Endothelial cell of umbilical vein (primary cell): ENCODE results near the gene DYNC1H1.

ENCODE experiments used
- EZH2 ChIP-seq: IDR thresholded peaks from 2 replicates; pipeline ENCODE4 v1.6.1; 2012; ENCODE audit warnings: borderline replicate concordance, low read depth, mild to moderate bottlenecking, moderate library complexity, low read length, inconsistent platforms; ENCODE audit not compliant: severe bottlenecking
- POLR2A ChIP-seq: IDR thresholded peaks from 2 replicates; pipeline ENCODE4 v1.6.1; 2012; ENCODE audit warnings: low read depth, mild to moderate bottlenecking, control low read depth, low read length
- TF ChIP-seq, protein P1 (sequence below), 2 donors: IDR thresholded peaks; 1 replicate in 1 of 2; 2 replicates in 1 of 2; pipeline ENCODE4 v1.5.1; 2011; ENCODE audit warnings: low read length in 2 of 2, mild to moderate bottlenecking in 2 of 2, moderate library complexity in 2 of 2, control low read depth in 1 of 2, inconsistent platforms in 1 of 2, low read depth in 1 of 2; ENCODE audit not compliant: insufficient read depth in 1 of 2; ENCODE audit errors: extremely low read depth in 1 of 2

DNA sequence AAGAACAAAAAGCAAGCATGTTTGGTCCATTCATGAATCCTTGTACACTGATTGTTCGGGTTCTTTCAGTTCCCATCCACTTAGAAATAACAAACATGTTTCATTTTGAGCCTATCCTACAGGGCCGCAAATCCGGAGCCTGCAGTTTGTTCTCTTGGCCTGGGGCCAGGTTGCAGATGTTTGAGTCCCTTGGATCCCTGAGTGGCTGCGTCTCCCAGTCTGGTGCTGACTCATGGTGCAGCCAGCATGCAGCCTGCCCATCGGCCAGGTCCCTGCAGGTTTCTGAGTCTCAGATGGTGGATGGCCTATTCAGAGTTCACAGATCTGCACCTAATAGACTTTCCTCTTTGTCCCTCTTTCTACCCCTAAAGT, 1.9 kb upstream of the DYNC1H1 start:
- TF ChIP-seq, protein P1, sequence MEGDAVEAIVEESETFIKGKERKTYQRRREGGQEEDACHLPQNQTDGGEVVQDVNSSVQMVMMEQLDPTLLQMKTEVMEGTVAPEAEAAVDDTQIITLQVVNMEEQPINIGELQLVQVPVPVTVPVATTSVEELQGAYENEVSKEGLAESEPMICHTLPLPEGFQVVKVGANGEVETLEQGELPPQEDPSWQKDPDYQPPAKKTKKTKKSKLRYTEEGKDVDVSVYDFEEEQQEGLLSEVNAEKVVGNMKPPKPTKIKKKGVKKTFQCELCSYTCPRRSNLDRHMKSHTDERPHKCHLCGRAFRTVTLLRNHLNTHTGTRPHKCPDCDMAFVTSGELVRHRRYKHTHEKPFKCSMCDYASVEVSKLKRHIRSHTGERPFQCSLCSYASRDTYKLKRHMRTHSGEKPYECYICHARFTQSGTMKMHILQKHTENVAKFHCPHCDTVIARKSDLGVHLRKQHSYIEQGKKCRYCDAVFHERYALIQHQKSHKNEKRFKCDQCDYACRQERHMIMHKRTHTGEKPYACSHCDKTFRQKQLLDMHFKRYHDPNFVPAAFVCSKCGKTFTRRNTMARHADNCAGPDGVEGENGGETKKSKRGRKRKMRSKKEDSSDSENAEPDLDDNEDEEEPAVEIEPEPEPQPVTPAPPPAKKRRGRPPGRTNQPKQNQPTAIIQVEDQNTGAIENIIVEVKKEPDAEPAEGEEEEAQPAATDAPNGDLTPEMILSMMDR (IDR thresholded peaks at IDR 0.05; ENCODE audit: extremely low read depth in 1 of 2, insufficient read depth in 1 of 2, low read depth in 1 of 2, low read length in 2 of 2): no peak
- no peak for TF ChIP-seq EZH2
- TF ChIP-seq POLR2A: no peak
